Astrocyte of the cerebellum (primary cell): ENCODE measurements around the gene BLACAT1.
"Not testable (repeated sequence)": the region's sequence is repeated elsewhere in the genome, so short reads cannot be mapped to it uniquely, and the experiment has no call there.

Experiments
- DNase-seq: peaks from one replicate; pipeline ENCODE4 v3.0.0-alpha.2; 2011; ENCODE audit warnings: low read depth
- H3K4me3 ChIP-seq: 2 replicates; pipeline ENCODE4 v1.5.1; 2011; ENCODE audit warnings: mild to moderate bottlenecking, low read depth, low read length, moderate library complexity
- in situ Hi-C: cut with HindIII; loops from 2 replicates; pipeline ENCODE4 v1.10.0; 2017; ENCODE audit warnings: low sequenced_read_pairs
- TF ChIP-seq, protein P1 (sequence below): IDR thresholded peaks from 2 replicates; pipeline ENCODE4 v1.5.1; 2012; ENCODE audit warnings: low read length, low read depth, moderate library complexity, mild to moderate bottlenecking; ENCODE audit errors: missing control alignments

Gene BLACAT1

DNA sequence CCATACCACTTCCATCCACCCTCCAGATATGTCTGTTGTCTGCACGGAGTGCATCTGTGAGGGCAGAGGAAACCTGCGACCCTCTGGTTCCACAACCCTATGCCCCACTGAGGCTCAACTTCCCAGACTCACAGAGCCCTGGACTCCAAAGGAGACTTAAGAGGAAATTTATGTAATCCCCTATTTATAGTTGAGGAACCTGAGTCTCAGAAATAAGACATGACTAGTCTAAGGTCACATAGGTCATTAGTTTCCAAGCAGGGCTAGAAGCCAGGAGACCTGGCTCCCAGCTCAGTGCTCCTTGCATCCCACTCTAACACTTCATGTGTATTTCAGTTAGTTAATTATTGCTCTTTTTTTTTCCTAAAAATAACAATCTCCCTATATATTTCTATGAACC lies 18.3 kb downstream of the BLACAT1 start:
- no peak for DNase-seq
- in situ Hi-C loops, result no loop called here
- TF ChIP-seq, protein P1, sequence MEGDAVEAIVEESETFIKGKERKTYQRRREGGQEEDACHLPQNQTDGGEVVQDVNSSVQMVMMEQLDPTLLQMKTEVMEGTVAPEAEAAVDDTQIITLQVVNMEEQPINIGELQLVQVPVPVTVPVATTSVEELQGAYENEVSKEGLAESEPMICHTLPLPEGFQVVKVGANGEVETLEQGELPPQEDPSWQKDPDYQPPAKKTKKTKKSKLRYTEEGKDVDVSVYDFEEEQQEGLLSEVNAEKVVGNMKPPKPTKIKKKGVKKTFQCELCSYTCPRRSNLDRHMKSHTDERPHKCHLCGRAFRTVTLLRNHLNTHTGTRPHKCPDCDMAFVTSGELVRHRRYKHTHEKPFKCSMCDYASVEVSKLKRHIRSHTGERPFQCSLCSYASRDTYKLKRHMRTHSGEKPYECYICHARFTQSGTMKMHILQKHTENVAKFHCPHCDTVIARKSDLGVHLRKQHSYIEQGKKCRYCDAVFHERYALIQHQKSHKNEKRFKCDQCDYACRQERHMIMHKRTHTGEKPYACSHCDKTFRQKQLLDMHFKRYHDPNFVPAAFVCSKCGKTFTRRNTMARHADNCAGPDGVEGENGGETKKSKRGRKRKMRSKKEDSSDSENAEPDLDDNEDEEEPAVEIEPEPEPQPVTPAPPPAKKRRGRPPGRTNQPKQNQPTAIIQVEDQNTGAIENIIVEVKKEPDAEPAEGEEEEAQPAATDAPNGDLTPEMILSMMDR, result no peak
- no peak overlapping the region for H3K4me3 ChIP-seq

DNA sequence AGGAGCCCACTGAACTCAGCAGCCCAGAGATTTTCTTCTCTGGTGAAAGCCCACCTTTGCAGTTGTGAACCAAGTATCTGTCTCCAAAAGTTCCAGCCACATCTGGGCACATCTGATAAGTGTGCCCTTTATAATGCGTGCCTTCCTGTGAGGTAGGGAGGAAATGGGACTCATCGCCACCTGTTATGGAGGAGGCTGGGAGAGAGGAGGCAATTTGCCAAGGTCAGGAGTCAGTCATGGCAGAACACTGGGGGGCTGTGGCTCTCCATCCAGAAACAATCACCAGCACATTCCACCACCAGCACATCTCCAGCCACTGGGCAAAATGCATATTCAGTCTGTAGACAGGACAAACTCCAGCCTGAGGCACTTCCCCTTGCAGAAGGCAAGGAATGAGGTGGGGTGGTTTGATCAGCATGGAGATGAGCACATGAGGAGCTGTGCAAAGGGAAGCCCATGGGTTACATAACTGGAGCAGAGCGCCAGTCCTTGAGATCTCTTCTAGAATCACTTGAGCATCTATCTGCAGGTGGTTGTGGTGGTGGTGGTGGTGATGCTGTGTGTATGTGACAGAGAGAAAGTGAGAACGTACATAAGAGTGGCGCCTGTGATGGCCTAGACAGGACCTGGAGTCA lies 19.0 kb downstream of the BLACAT1 start:
- no peak for DNase-seq
- TF ChIP-seq, protein P1, result no peak
- no peak overlapping the region for H3K4me3 ChIP-seq
- in situ Hi-C loops, result no loop called here

DNA sequence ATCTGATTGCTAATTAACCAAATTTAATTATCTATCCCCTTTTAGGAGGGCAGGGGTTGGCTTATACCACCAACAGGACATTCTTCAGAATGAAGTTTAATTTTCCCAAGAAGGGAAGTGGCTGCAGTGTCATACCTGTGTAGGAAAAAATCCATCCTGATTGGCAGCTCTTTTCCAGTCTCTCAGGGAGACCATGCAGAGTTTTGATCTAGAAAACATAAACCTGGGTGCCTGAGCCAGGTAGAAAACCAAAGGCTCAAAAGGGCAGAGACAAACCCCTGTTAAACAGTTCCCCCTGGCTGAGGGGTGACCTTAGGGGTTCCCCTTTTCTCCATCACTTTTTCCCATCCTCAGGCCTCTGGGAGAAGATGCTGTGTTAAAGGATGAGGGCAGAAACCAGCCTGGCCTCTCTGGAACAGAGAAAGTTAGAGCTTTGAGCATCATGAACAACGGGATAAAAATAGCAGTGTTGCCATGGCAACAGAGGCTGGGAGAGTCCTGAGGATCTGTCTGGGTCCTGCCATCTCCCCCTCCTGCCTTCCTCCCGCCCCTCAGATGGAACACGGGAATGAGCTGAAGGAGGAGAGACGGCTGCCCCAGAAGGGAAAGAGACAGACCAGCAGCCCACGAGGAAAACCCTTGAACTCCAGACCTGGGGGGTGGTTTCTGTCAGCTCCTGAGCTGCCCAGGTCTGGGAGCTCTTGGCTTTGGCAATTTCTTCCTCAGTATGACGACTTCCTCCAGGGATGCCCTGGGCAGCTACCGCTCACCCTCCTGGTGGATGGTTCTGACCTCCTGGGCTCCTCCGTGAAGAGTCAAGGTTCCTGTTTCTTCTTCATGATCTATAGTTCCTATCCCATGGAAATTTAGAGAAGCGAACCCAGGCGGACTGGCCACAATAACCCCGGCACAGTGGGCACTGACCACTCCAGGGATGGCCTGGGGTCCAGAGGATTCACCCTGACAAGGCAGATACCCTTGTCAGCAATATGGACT lies 20.0 kb downstream of the BLACAT1 start:
- DNase-seq, result no peak
- no peak overlapping the region for H3K4me3 ChIP-seq
- in situ Hi-C loops, result no loop called here
- TF ChIP-seq, protein P1, result no peak

GRCh38 chr1:205434738-205435137 lies 21.1 kb downstream of the BLACAT1 start:
- in situ Hi-C loops, result no loop called here
- TF ChIP-seq, protein P1, result no peak
- H3K4me3 ChIP-seq, result no peak overlapping the region
- no peak for DNase-seq

GRCh38 chr1:205432692-205433091 lies 23.2 kb downstream of the BLACAT1 start:
- in situ Hi-C loops, DNase-seq, H3K4me3 ChIP-seq: not testable (repeated sequence)

- TF ChIP-seq, protein P1, result no peak
- no peak for DNase-seq
- H3K4me3 ChIP-seq, result no peak overlapping the region
- in situ Hi-C loops, result no loop called here
These were observed 23.7 kb downstream of the BLACAT1 start for GRCh38 chr1:205432116-205432515.
